Fibroblast of lung (primary cell): ENCODE measurements around the gene TNIP2. TPM values are rescaled to one million over a fixed set of nuclear protein-coding genes. Genes with fewer than 3 reads are reported as not detected.

Experiments
- DNase-seq, 2 donors: peaks; one replicate each; pipeline versions ENCODE4 v3.0.0 to v3.0.0-alpha.2; 2010; ENCODE audit warnings: low read depth in 2 of 2
- H2AFZ ChIP-seq: 2 replicates; pipeline ENCODE4 v1.5.1; 2012; ENCODE audit warnings: low read length, control low read depth, inconsistent platforms
- H3K27ac ChIP-seq: 2 replicates; pipeline ENCODE4 v1.5.1; 2011; ENCODE audit warnings: low read length, control low read depth; ENCODE audit not compliant: insufficient read depth
- H3K27me3 ChIP-seq: 2 replicates; pipeline ENCODE4 v1.5.1; 2011; ENCODE audit warnings: mild to moderate bottlenecking, low read length; ENCODE audit not compliant: control insufficient read depth, insufficient read depth
- H3K36me3 ChIP-seq: 2 replicates; pipeline ENCODE4 v1.5.1; 2011; ENCODE audit warnings: low read length; ENCODE audit not compliant: control insufficient read depth, insufficient read depth
- H3K4me1 ChIP-seq: 2 replicates; pipeline ENCODE4 v1.5.1; 2011; ENCODE audit warnings: low read length; ENCODE audit not compliant: control insufficient read depth, insufficient read depth; ENCODE audit errors: extremely low read depth
- H3K4me2 ChIP-seq: 2 replicates; pipeline ENCODE4 v1.5.1; 2011; ENCODE audit warnings: low read length, control low read depth; ENCODE audit not compliant: insufficient read depth; ENCODE audit errors: extremely low read depth
- H3K4me3 ChIP-seq, 4 experiments: fragments of 200-600 bp in 1 of 4; sonication (generic) in 1 of 4; replicated peaks in 1 of 4; 2 replicates each; pipeline ENCODE4 v1.5.1; 2011 to 2016; ENCODE audit warnings: low read length in 4 of 4, low read depth in 3 of 4, mild to moderate bottlenecking in 3 of 4, control low read depth in 2 of 4, inconsistent platforms in 1 of 4, mixed read lengths in 1 of 4; ENCODE audit not compliant: insufficient read depth in 1 of 4; ENCODE audit errors: control extremely low read depth in 1 of 4
- H3K79me2 ChIP-seq: 2 replicates; pipeline ENCODE4 v1.5.1; 2012; ENCODE audit warnings: mild to moderate bottlenecking, low read length, inconsistent platforms; ENCODE audit not compliant: control insufficient read depth, insufficient read depth
- H3K9ac ChIP-seq: 2 replicates; pipeline ENCODE4 v1.5.1; 2011; ENCODE audit warnings: mild to moderate bottlenecking, low read length, control low read depth; ENCODE audit not compliant: insufficient read depth
- H3K9me3 ChIP-seq: 2 replicates; pipeline ENCODE4 v1.5.1; 2012; ENCODE audit warnings: low read depth, low read length; ENCODE audit not compliant: control insufficient read depth, insufficient read depth
- H4K20me1 ChIP-seq: 2 replicates; pipeline ENCODE4 v1.5.1; 2011; ENCODE audit warnings: low read length; ENCODE audit not compliant: control insufficient read depth, insufficient read depth; ENCODE audit errors: extremely low read depth
- CTCF ChIP-seq, 2 donors: IDR thresholded peaks in 1 of 2; conservative IDR thresholded peaks in 1 of 2; 1 replicate in 1 of 2; 2 replicates in 1 of 2; pipeline ENCODE4 v1.5.1; 2011 to 2012; ENCODE audit warnings: low read length in 2 of 2, control low read depth in 1 of 2, inconsistent platforms in 1 of 2, low read depth in 1 of 2, mild to moderate bottlenecking in 1 of 2
- EZH2 ChIP-seq: IDR thresholded peaks from 2 replicates; pipeline ENCODE4 v1.5.1; 2012; ENCODE audit warnings: low read length, control low read depth, mild to moderate bottlenecking; ENCODE audit errors: missing control alignments
- polyA plus RNA-seq, 2 donors: library from polyadenylated mRNA; depleted of rRNA in 1 of 2; stranded (reverse) in 1 of 2; unstranded in 1 of 2; fragments of >200 nt; gene quantifications; 2 replicates each; pipeline ENCODE4 v1.2.1, GENCODE V29; 2011 to 2012; ENCODE audit warnings: missing spikeins in 1 of 2
- total RNA-seq: library from RNA; depleted of rRNA; stranded (reverse); fragments of >200 nt; gene quantifications from 2 replicates; pipeline ENCODE4 v1.2.1, GENCODE V29; 2014

Gene TNIP2
- total and polyA plus RNA-seq, 2 donors (not counting 1 experiment from before 2014, with no cell fraction given): 21.8 to 56.5 TPM

GRCh38 chr4:2716236-2716635 is 39.9 kb downstream of the TNIP2 start:
- Histone ChIP-seq H3K9ac (no peak overlapping the region), H3K4me3 (no peak overlapping the region), H3K9me3 (no peaks in the 10 kb centered on the region), H3K4me2 (no peak overlapping the region), H3K27ac (no peak overlapping the region), H3K4me1 (peaks cover 2% of the 10 kb centered on the region), H3K79me2 (peaks cover 4% of the 10 kb centered on the region), H4K20me1 (no peaks in the 10 kb centered on the region), H3K27me3 (no peaks in the 10 kb centered on the region), H2AFZ (no peak overlapping the region), H3K36me3 (peaks cover 1% of the 10 kb centered on the region)
- no peak for DNase-seq
- no peak for TF ChIP-seq EZH2
- no peak for TF ChIP-seq CTCF (conservative IDR thresholded peaks at IDR 0.05 in 1 of 2, IDR thresholded peaks at IDR 0.05 in 1 of 2; ENCODE audit: low read depth in 1 of 2, low read length in 2 of 2)

GRCh38 chr4:2715426-2715825 is 40.7 kb downstream of the TNIP2 start:
- Histone ChIP-seq H3K27ac (no peak overlapping the region), H2AFZ (no peak overlapping the region), H3K4me1 (peaks cover 3% of the 10 kb centered on the region), H3K9me3 (no peaks in the 10 kb centered on the region), H3K79me2 (peaks cover 4% of the 10 kb centered on the region), H3K36me3 (peaks cover 1% of the 10 kb centered on the region), H3K9ac (no peak overlapping the region), H3K4me3 (no peak overlapping the region), H3K27me3 (no peaks in the 10 kb centered on the region), H3K4me2 (no peak overlapping the region), H4K20me1 (no peaks in the 10 kb centered on the region)
- no peak for TF ChIP-seq CTCF (conservative IDR thresholded peaks at IDR 0.05 in 1 of 2, IDR thresholded peaks at IDR 0.05 in 1 of 2; ENCODE audit: low read depth in 1 of 2, low read length in 2 of 2)
- no peak for TF ChIP-seq EZH2
- no peak for DNase-seq

- H2AFZ ChIP-seq: no peak overlapping the region
- H3K9me3 ChIP-seq: no peaks in the 10 kb centered on the region
- H3K36me3 ChIP-seq: peaks cover 1% of the 10 kb centered on the region
- no peak overlapping the region for H3K9ac ChIP-seq
- DNase-seq: no peak
- H4K20me1 ChIP-seq: no peaks in the 10 kb centered on the region
- H3K4me3 ChIP-seq: no peak overlapping the region
- H3K4me2 ChIP-seq: no peak overlapping the region
- peaks cover 4% of the 10 kb centered on the region for H3K79me2 ChIP-seq
- no peaks in the 10 kb centered on the region for H3K27me3 ChIP-seq
- H3K27ac ChIP-seq: peak overlapping the region; percentile 49
- peaks cover 5% of the 10 kb centered on the region for H3K4me1 ChIP-seq
- TF ChIP-seq CTCF (conservative IDR thresholded peaks at IDR 0.05 in 1 of 2, IDR thresholded peaks at IDR 0.05 in 1 of 2; ENCODE audit: low read depth in 1 of 2, low read length in 2 of 2) (no peak), EZH2 (no peak)
These were observed 41.2 kb downstream of the TNIP2 start for GRCh38 chr4:2714918-2715317.
